Osteocyte (in vitro differentiated cells): Measurements from ENCODE around the gene ST7. TPM values are rescaled to one million over a fixed set of nuclear protein-coding genes. Genes with fewer than 3 reads are reported as not detected.
A peak's percentile ranks its signal among the peaks of the same experiment; 100 is the strongest.

ENCODE experiments used
- DNase-seq: peaks from one replicate; pipeline ENCODE4 v3.0.0; 2021; ENCODE audit warnings: mixed read lengths; ENCODE audit not compliant: unreplicated experiment; ENCODE audit errors: extremely low spot score
- H3K27ac Mint-ChIP-seq: one replicate; pipeline ENCODE4 v1.8.0; 2021; ENCODE audit warnings: mild to moderate bottlenecking, mixed read lengths; ENCODE audit not compliant: unreplicated experiment
- H3K27me3 Mint-ChIP-seq: one replicate; pipeline ENCODE4 v1.8.0; 2021; ENCODE audit warnings: mixed read lengths; ENCODE audit not compliant: unreplicated experiment
- H3K36me3 Mint-ChIP-seq: one replicate; pipeline ENCODE4 v1.8.0; 2021; ENCODE audit warnings: mixed read lengths; ENCODE audit not compliant: unreplicated experiment
- H3K4me1 Mint-ChIP-seq: one replicate; pipeline ENCODE4 v1.8.0; 2021; ENCODE audit warnings: mixed read lengths; ENCODE audit not compliant: unreplicated experiment
- H3K4me3 Mint-ChIP-seq: one replicate; pipeline ENCODE4 v1.8.0; 2021; ENCODE audit warnings: mild to moderate bottlenecking, moderate library complexity, mixed read lengths; ENCODE audit not compliant: unreplicated experiment
- H3K9me3 Mint-ChIP-seq: one replicate; pipeline ENCODE4 v1.8.0; 2021; ENCODE audit warnings: mixed read lengths; ENCODE audit not compliant: unreplicated experiment
- total RNA-seq: library from RNA; stranded (reverse); gene quantifications from 2 replicates; pipeline ENCODE4 v1.2.1, GENCODE V29; 2021
- TF ChIP-seq, protein P1 (sequence below): fragments of 200-600 bp; sonication (generic); IDR thresholded peaks from 2 replicates; pipeline ENCODE4 v1.5.0; 2021; ENCODE audit warnings: antibody characterized with exemption, mild to moderate bottlenecking, moderate library complexity

The ST7 gene
- total RNA-seq, 1 donor from 2014 or later, result 68.5 TPM

DNA sequence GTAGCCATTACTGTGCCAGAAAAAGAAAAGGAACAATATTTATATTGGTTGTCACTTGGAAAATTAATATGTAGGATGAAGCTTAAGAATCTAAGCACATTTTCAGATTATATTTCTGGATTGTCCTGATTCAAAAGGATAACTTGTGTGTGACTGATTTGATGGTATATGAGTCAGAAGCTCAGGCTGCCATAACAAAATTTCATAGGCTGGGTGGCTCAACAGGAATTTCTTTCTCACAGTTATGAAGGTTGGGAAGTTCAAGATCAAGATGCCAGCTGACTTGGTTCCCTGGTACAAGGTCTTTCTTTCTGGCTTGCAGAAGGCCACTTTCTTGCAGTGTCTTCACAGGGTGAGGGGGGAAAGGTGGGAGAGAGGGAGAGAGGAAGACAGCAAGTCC is 108.5 kb downstream of the ST7 start:
- Mint-ChIP-seq H3K27me3 (no peaks in the 10 kb centered on the region), H3K9me3 (peaks cover 3% of the 10 kb centered on the region), H3K36me3 (peaks cover 3% of the 10 kb centered on the region), H3K27ac (peak overlapping the region; percentile 72), H3K4me1 (peaks cover 33% of the 10 kb centered on the region), H3K4me3 (no peak overlapping the region)
- TF ChIP-seq, protein P1, sequence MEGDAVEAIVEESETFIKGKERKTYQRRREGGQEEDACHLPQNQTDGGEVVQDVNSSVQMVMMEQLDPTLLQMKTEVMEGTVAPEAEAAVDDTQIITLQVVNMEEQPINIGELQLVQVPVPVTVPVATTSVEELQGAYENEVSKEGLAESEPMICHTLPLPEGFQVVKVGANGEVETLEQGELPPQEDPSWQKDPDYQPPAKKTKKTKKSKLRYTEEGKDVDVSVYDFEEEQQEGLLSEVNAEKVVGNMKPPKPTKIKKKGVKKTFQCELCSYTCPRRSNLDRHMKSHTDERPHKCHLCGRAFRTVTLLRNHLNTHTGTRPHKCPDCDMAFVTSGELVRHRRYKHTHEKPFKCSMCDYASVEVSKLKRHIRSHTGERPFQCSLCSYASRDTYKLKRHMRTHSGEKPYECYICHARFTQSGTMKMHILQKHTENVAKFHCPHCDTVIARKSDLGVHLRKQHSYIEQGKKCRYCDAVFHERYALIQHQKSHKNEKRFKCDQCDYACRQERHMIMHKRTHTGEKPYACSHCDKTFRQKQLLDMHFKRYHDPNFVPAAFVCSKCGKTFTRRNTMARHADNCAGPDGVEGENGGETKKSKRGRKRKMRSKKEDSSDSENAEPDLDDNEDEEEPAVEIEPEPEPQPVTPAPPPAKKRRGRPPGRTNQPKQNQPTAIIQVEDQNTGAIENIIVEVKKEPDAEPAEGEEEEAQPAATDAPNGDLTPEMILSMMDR, result no peak
- no peak for DNase-seq

GRCh38 chr7:117062300-117062699 is 109.0 kb downstream of the ST7 start:
- TF ChIP-seq, protein P1, result no peak
- Mint-ChIP-seq H3K27ac (peak overlapping the region; percentile 72), H3K4me1 (peaks cover 38% of the 10 kb centered on the region), H3K9me3 (peaks cover 3% of the 10 kb centered on the region), H3K4me3 (no peak overlapping the region), H3K36me3 (peaks cover 3% of the 10 kb centered on the region), H3K27me3 (no peaks in the 10 kb centered on the region)
- no peak for DNase-seq

GRCh38 chr7:117064688-117065087 is 111.4 kb downstream of the ST7 start:
- H3K9me3 Mint-ChIP-seq, result no peaks in the 10 kb centered on the region
- no peak for DNase-seq
- no peaks in the 10 kb centered on the region for H3K27me3 Mint-ChIP-seq
- no peak overlapping the region for H3K27ac Mint-ChIP-seq
- no peaks in the 10 kb centered on the region for H3K36me3 Mint-ChIP-seq
- no peak overlapping the region for H3K4me3 Mint-ChIP-seq
- peaks cover 53% of the 10 kb centered on the region for H3K4me1 Mint-ChIP-seq
- TF ChIP-seq, protein P1, result no peak

DNA sequence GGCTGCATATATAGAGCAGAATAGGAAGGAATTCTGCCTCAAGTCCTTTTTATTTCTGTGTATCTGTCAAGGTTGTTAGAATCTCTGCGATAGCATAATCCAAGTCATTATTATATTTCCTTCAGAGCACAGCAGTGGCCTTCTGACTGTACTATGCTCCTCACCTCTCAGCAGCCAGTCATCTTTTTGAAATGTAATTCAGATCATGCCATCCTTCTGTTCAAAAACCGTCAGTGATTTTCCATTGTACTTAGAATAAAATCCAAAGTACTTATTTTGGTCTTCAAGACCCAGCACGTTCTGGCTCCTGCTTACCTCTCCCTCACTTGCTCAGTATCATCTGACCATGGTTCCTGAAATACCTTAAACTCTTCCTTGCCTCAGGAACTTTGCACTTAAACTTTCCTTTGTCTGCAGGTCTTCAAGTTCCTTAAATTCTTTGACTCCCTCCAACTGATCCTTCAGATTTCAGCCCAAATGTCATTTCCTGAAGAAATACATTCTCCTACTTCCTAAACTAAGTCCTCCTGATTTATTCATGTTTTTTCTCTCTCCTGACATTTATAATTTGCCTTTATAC is 112.4 kb downstream of the ST7 start:
- DNase-seq, result no peak
- Mint-ChIP-seq H3K9me3 (no peaks in the 10 kb centered on the region), H3K4me3 (no peak overlapping the region), H3K4me1 (peaks cover 53% of the 10 kb centered on the region), H3K27ac (peak overlapping the region; percentile 52), H3K27me3 (no peaks in the 10 kb centered on the region), H3K36me3 (no peaks in the 10 kb centered on the region)
- TF ChIP-seq, protein P1, result no peak

GRCh38 chr7:117066668-117067067 is 113.4 kb downstream of the ST7 start:
- H3K27me3 Mint-ChIP-seq, result no peaks in the 10 kb centered on the region
- peaks cover 5% of the 10 kb centered on the region for H3K36me3 Mint-ChIP-seq
- H3K4me1 Mint-ChIP-seq, result peaks cover 57% of the 10 kb centered on the region
- no peak for DNase-seq
- H3K4me3 Mint-ChIP-seq, result no peak overlapping the region
- TF ChIP-seq, protein P1, result no peak
- H3K9me3 Mint-ChIP-seq, result no peaks in the 10 kb centered on the region
- H3K27ac Mint-ChIP-seq, result no peak overlapping the region
